ENCODE results near the gene PTPRN2. TPM values are rescaled to one million over a fixed set of nuclear protein-coding genes. Genes with fewer than 3 reads are reported as not detected.

The PTPRN2 gene
- total and polyA plus RNA-seq, 2 of the 13 experiments (the other 11 are each of a cell fraction or from before 2014, with no cell fraction given), result 2.5 to 24.2 TPM

- TF ChIP-seq LBX2 (CRISPR knock-in tag; IDR thresholded peaks at IDR 0.05; ENCODE audit: borderline replicate concordance), result no peak
- no peak for TF ChIP-seq GLMP (CRISPR knock-in tag; IDR thresholded peaks at IDR 0.05; ENCODE audit: borderline replicate concordance)
- TF ChIP-seq ARNTL (CRISPR knock-in tag; IDR thresholded peaks at IDR 0.05), result no peak
- no peak for TF ChIP-seq SP140L (CRISPR knock-in tag; IDR thresholded peaks at IDR 0.05; ENCODE audit: borderline replicate concordance)
- TF ChIP-seq ZNF598 (CRISPR knock-in tag; IDR thresholded peaks at IDR 0.05; ENCODE audit: borderline replicate concordance), result peak; percentile 81; the same call in 1 of the 2 replicates
- no peak for TF ChIP-seq PAX8 (CRISPR knock-in tag; IDR thresholded peaks at IDR 0.05; ENCODE audit: borderline replicate concordance)
- no peak for TF ChIP-seq ZNF17 (CRISPR knock-in tag; IDR thresholded peaks at IDR 0.05)
- TF ChIP-seq TCF12 (IDR thresholded peaks at IDR 0.05), result no peak
- no peak for TF ChIP-seq TCF12 (CRISPR knock-in tag; IDR thresholded peaks at IDR 0.05)
- no peak for TF ChIP-seq STAT5B (CRISPR knock-in tag; IDR thresholded peaks at IDR 0.05)
- TF ChIP-seq RBFOX2 (IDR thresholded peaks at IDR 0.05; ENCODE audit: low read depth, low read length), result no peak
- TF ChIP-seq CEBPZ (IDR thresholded peaks at IDR 0.05; ENCODE audit: low read length), result no peak
- TF ChIP-seq MAF1 (CRISPR knock-in tag; IDR thresholded peaks at IDR 0.05; ENCODE audit: borderline replicate concordance), result no peak
- TF ChIP-seq KLF16 (CRISPR knock-in tag; IDR thresholded peaks at IDR 0.05), result no peak
- TF ChIP-seq ZNF629 (CRISPR knock-in tag; conservative IDR thresholded peaks at IDR 0.05), result no peak
- no peak for TF ChIP-seq GLI4 (CRISPR knock-in tag; IDR thresholded peaks at IDR 0.05; ENCODE audit: borderline replicate concordance)
- TF ChIP-seq MLXIP (CRISPR knock-in tag; IDR thresholded peaks at IDR 0.05; ENCODE audit: borderline replicate concordance), result no peak
- TF ChIP-seq HOMEZ (CRISPR knock-in tag; IDR thresholded peaks at IDR 0.05; ENCODE audit: low read depth), result no peak
- no peak for TF ChIP-seq POLR2G (IDR thresholded peaks at IDR 0.05; ENCODE audit: low read depth, low read length)
Measured at GRCh38 chr7:157568770-157569584, 1018.6 kb downstream of the PTPRN2 start (continued).
